HEK293 (cell line): ENCODE results near the gene KRTAP4-12.
"Not testable (repeated sequence)": the region's sequence is repeated elsewhere in the genome, so short reads cannot be mapped to it uniquely, and the experiment has no call there.

Source experiments
- CTCF ChIA-PET: fragments of 350-600 bp; formaldehyde crosslinking; extraction: SDS; loops from one replicate; lab custom pipeline; 2021; ENCODE audit warnings: antibody characterized with exemption; lab: Yijun Ruan, JAX
- POLR2A ChIA-PET: fragments of 300-600 bp; formaldehyde crosslinking; extraction: SDS; loops from one replicate; lab custom pipeline; 2020; ENCODE audit warnings: antibody characterized with exemption, inconsistent platforms; lab: Yijun Ruan, JAX
- H3K27ac ChIP-seq: fragments of 200-500 bp; sonication (Bioruptor generic); 2 replicates; pipeline ENCODE4 v1.5.1; 2014; ENCODE audit warnings: low read depth, low read length, control low read depth, inconsistent platforms; ENCODE audit errors: extremely low read depth
- H3K36me3 ChIP-seq, 2 experiments: fragments of 200-500 bp in 1 of 2; sonication (Bioruptor generic) in 1 of 2; 1 replicate in 1 of 2; 2 replicates in 1 of 2; pipeline ENCODE4 v1.5.1; 2014 to 2017; ENCODE audit warnings: inconsistent platforms in 2 of 2, low read length in 2 of 2; ENCODE audit not compliant: control insufficient read depth in 2 of 2, insufficient read depth in 1 of 2
- H3K4me1 ChIP-seq: fragments of 200-500 bp; sonication (Bioruptor generic); 2 replicates; pipeline ENCODE4 v1.5.1; 2014; ENCODE audit warnings: mild to moderate bottlenecking, low read length, inconsistent platforms; ENCODE audit not compliant: control insufficient read depth, insufficient read depth
- H3K4me3 ChIP-seq: 2 replicates; pipeline ENCODE4 v1.5.1; 2011; ENCODE audit warnings: low read depth, mild to moderate bottlenecking, control low read depth, low read length, moderate library complexity
- H3K9me3 ChIP-seq: fragments of 200-500 bp; sonication (Bioruptor generic); 2 replicates; pipeline ENCODE4 v1.5.1; 2014; ENCODE audit warnings: low read depth, low read length, inconsistent platforms; ENCODE audit not compliant: control insufficient read depth, insufficient read depth
- BCL11A ChIP-seq: fragments of 450-650 bp; formaldehyde crosslinking; IDR thresholded peaks from 2 replicates; pipeline ENCODE4 v1.5.1; 2016; ENCODE audit warnings: low read depth, missing biosample characterization, missing genetic modification characterization
- SCRT1 ChIP-seq: fragments of 450-650 bp; formaldehyde crosslinking; IDR thresholded peaks from 2 replicates; pipeline ENCODE4 v1.5.1; 2016; ENCODE audit warnings: missing biosample characterization, missing genetic modification characterization, borderline replicate concordance
- ZBTB7A ChIP-seq: fragments of 450-650 bp; formaldehyde crosslinking; IDR thresholded peaks from 2 replicates; pipeline ENCODE4 v1.5.1; 2016; ENCODE audit warnings: low read depth, missing biosample characterization, missing genetic modification characterization
- ZIC2 ChIP-seq: fragments of 450-650 bp; formaldehyde crosslinking; IDR thresholded peaks from 2 replicates; pipeline ENCODE4 v1.5.1; 2016; ENCODE audit warnings: missing biosample characterization, missing genetic modification characterization
- ZNF121 ChIP-seq: fragments of 450-650 bp; formaldehyde crosslinking; IDR thresholded peaks from 2 replicates; pipeline ENCODE4 v1.5.1; 2016; ENCODE audit warnings: missing biosample characterization, missing genetic modification characterization
- ZNF132 ChIP-seq: fragments of 450-650 bp; formaldehyde crosslinking; IDR thresholded peaks from 2 replicates; pipeline ENCODE4 v1.5.1; 2017; ENCODE audit warnings: missing biosample characterization, missing genetic modification characterization, borderline replicate concordance
- ZNF146 ChIP-seq: fragments of 450-650 bp; formaldehyde crosslinking; IDR thresholded peaks from 2 replicates; pipeline ENCODE4 v1.5.1; 2016; ENCODE audit warnings: missing biosample characterization, missing genetic modification characterization
- ZNF157 ChIP-seq: fragments of 450-650 bp; formaldehyde crosslinking; IDR thresholded peaks from 2 replicates; pipeline ENCODE4 v1.5.1; 2016; ENCODE audit warnings: missing biosample characterization, missing genetic modification characterization
- ZNF239 ChIP-seq: fragments of 450-650 bp; formaldehyde crosslinking; IDR thresholded peaks from 2 replicates; pipeline ENCODE4 v1.5.1; 2016; ENCODE audit warnings: missing biosample characterization, missing genetic modification characterization
- ZNF24 ChIP-seq: fragments of 450-650 bp; formaldehyde crosslinking; IDR thresholded peaks from 2 replicates; pipeline ENCODE4 v1.5.1; 2016; ENCODE audit warnings: missing biosample characterization, missing genetic modification characterization
- ZNF404 ChIP-seq: fragments of 450-650 bp; formaldehyde crosslinking; IDR thresholded peaks from 2 replicates; pipeline ENCODE4 v1.5.1; 2017; ENCODE audit warnings: missing biosample characterization, missing genetic modification characterization
- ZNF433 ChIP-seq: fragments of 450-650 bp; formaldehyde crosslinking; IDR thresholded peaks from 2 replicates; pipeline ENCODE4 v1.5.1; 2016; ENCODE audit warnings: missing biosample characterization, missing genetic modification characterization, low read depth
- ZNF48 ChIP-seq: fragments of 450-650 bp; formaldehyde crosslinking; IDR thresholded peaks from 2 replicates; pipeline ENCODE4 v1.5.1; 2016; ENCODE audit warnings: missing biosample characterization, missing genetic modification characterization
- ZNF548 ChIP-seq: fragments of 450-650 bp; formaldehyde crosslinking; IDR thresholded peaks from 2 replicates; pipeline ENCODE4 v1.5.1; 2016; ENCODE audit warnings: missing biosample characterization, missing genetic modification characterization
- ZNF785 ChIP-seq: fragments of 450-650 bp; formaldehyde crosslinking; IDR thresholded peaks from 2 replicates; pipeline ENCODE4 v1.5.1; 2016; ENCODE audit warnings: missing biosample characterization, missing genetic modification characterization
- ZNF837 ChIP-seq: fragments of 450-650 bp; formaldehyde crosslinking; IDR thresholded peaks from 2 replicates; pipeline ENCODE4 v1.5.1; 2016; ENCODE audit warnings: missing biosample characterization, missing genetic modification characterization
- TF ChIP-seq, protein P1 (sequence below): fragments of 450-650 bp; formaldehyde crosslinking; IDR thresholded peaks from 2 replicates; pipeline ENCODE4 v1.5.1; 2017; ENCODE audit warnings: missing biosample characterization, missing genetic modification characterization
- TF ChIP-seq, protein P2 (sequence below): fragments of 450-650 bp; formaldehyde crosslinking; IDR thresholded peaks from 2 replicates; pipeline ENCODE4 v1.5.1; 2016; ENCODE audit warnings: missing biosample characterization, missing genetic modification characterization

The KRTAP4-12 gene

DNA sequence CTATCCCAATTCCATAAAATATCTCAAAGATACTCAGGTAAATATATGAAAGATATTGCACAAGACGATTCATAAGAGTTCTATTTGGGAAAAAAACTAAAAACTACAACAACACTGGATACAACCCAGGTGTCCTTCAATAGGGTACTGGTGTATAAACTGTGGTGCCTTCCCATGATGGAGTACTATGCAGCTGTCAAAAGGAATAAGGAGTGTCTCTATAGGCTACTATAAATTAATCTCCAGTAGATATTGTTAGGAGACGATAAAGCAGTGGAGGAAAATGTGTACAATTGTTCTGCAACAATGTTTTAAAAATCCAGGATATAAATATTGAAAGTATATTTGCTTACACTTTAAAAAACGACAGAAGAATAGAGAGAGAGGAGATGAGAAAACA is 2.4 kb upstream of the KRTAP4-12 start:
- Histone ChIP-seq H3K36me3 (no peaks in the 10 kb centered on the region), H3K27ac (no peak overlapping the region), H3K4me1 (no peaks in the 10 kb centered on the region), H3K9me3 (no peaks in the 10 kb centered on the region; the same call in 1 of the 2 replicates), H3K4me3 (no peak overlapping the region)
- no peak for TF ChIP-seq ZNF121
- TF ChIP-seq ZNF146 (tag by site-specific recombination) = peak; percentile 56
- CTCF ChIA-PET = interaction anchor here (0.6 kb wide), 1 partner anchor 164 kb away, joined by 4 read pairs; no protein-coding TSS in a partner anchor
- POLR2A ChIA-PET = no interaction called here

DNA sequence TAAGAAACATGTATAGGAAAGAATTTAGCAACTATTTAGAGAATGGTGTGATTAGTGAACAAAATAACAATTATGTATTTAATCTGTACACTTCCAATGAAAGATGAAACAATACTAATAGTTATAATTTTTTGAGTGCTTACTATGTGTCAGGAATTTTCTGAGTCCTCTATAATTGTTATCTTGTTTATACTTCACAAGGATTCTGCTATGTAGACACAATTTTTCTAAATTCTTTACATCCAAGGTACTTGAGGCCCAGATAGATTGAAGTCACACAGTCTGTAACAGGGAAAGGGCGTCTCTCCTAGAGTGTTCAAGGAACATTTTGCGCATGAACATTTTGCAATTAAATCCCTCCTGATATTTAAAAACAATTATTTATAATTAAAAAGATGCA is 1.1 kb upstream of the KRTAP4-12 start:
- Histone ChIP-seq H3K9me3 (no peaks in the 10 kb centered on the region; the same call in 1 of the 2 replicates), H3K27ac (no peak overlapping the region), H3K4me3 (no peak overlapping the region), H3K4me1 (no peaks in the 10 kb centered on the region), H3K36me3 (no peaks in the 10 kb centered on the region)
- ChIA-PET POLR2A (no interaction called here), CTCF (no interaction called here)
- TF ChIP-seq ZBTB7A (tag by site-specific recombination) (no peak), ZNF433 (tag by site-specific recombination) (no peak), ZNF121 (no peak), ZNF24 (tag by site-specific recombination) (no peak), ZNF132 (tag by site-specific recombination) (no peak), ZNF239 (no peak), ZNF785 (no peak), ZNF157 (tag by site-specific recombination) (no peak), ZNF404 (tag by site-specific recombination) (no peak), ZNF837 (tag by site-specific recombination) (no peak), BCL11A (no peak), ZNF48 (tag by site-specific recombination) (no peak), ZNF548 (tag by site-specific recombination) (no peak)
- TF ChIP-seq, protein P1, sequence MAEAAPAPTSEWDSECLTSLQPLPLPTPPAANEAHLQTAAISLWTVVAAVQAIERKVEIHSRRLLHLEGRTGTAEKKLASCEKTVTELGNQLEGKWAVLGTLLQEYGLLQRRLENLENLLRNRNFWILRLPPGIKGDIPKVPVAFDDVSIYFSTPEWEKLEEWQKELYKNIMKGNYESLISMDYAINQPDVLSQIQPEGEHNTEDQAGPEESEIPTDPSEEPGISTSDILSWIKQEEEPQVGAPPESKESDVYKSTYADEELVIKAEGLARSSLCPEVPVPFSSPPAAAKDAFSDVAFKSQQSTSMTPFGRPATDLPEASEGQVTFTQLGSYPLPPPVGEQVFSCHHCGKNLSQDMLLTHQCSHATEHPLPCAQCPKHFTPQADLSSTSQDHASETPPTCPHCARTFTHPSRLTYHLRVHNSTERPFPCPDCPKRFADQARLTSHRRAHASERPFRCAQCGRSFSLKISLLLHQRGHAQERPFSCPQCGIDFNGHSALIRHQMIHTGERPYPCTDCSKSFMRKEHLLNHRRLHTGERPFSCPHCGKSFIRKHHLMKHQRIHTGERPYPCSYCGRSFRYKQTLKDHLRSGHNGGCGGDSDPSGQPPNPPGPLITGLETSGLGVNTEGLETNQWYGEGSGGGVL (tag by site-specific recombination) = no peak
- TF ChIP-seq, protein P2, sequence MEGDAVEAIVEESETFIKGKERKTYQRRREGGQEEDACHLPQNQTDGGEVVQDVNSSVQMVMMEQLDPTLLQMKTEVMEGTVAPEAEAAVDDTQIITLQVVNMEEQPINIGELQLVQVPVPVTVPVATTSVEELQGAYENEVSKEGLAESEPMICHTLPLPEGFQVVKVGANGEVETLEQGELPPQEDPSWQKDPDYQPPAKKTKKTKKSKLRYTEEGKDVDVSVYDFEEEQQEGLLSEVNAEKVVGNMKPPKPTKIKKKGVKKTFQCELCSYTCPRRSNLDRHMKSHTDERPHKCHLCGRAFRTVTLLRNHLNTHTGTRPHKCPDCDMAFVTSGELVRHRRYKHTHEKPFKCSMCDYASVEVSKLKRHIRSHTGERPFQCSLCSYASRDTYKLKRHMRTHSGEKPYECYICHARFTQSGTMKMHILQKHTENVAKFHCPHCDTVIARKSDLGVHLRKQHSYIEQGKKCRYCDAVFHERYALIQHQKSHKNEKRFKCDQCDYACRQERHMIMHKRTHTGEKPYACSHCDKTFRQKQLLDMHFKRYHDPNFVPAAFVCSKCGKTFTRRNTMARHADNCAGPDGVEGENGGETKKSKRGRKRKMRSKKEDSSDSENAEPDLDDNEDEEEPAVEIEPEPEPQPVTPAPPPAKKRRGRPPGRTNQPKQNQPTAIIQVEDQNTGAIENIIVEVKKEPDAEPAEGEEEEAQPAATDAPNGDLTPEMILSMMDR (tag by site-specific recombination) = no peak

DNA sequence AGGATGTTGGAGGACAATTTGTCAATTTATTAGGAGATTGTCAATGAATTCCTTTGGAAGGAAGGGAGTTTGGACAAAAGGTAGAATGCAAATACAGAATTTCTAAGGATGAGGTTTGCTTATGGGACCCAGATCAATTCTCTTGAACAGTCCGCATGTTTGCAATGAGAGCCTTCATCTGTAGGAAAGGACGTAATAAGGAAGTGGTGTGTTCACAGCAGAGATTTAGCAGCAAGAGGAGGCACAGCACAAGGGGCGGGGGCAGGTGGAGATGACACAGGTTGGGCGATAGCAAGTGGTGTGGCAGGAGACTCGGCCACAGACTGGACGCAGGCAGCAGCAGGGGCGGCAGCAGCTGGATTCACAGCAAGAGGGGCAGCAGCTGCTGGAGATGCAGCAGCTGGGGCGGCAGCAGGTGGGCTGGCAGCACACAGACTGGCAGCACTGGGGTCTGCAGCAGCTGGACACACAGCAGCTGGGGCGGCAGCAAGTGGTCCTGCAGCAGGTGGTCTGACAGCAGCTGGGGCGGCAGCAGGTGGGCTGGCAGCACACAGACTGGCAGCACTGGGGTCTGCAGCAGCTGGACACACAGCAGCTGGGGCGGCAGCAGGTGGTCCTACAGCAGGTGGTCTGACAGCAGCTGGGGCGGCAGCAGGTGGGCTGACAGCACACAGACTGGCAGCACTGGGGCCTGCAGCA is 541 bp downstream of the KRTAP4-12 start:
- POLR2A ChIA-PET, H3K27ac ChIP-seq, H3K9me3 ChIP-seq, H3K4me1 ChIP-seq, H3K36me3 ChIP-seq, H3K4me3 ChIP-seq: not testable (repeated sequence)
- TF ChIP-seq SCRT1 (tag by site-specific recombination) (peak; percentile 47; the same call in 1 of the 2 replicates), ZIC2 (peak; percentile 84; the same call in 1 of the 2 replicates)
- CTCF ChIA-PET = interaction anchor here (0.6 kb wide), 1 partner anchor 9 kb away, joined by 3 read pairs; no protein-coding TSS in a partner anchor
